K562 (cell line): ENCODE data around the gene SLC39A11. TPM values are rescaled to one million over a fixed set of nuclear protein-coding genes. Genes with fewer than 3 reads are reported as not detected.
A peak's percentile ranks its signal among the peaks of the same experiment; 100 is the strongest.

ENCODE experiments used
- ATAC-seq: fragments of 200-7000 bp; cut with Tn5 transposase; 3 replicates; pipeline ENCODE4 v1.9.1; 2020; ENCODE audit warnings: moderate library complexity
- BruUV-seq: library from RNA; stranded (reverse); fragments of 400-500 nt; replicated peaks from 2 replicates; lab custom pipeline; 2021; lab: Mats Ljungman, UMichigan
- CTCF ChIA-PET: fragments of 300-600 bp; formaldehyde crosslinking; extraction: SDS; loops from one replicate; lab custom pipeline; 2021; ENCODE audit warnings: low intra/inter-chr PET ratio; lab: Yijun Ruan, JAX
- POLR2A ChIA-PET: fragments of 300-600, 350-650 bp; sonication (Branson Sonifier 250); formaldehyde crosslinking; extraction: SDS; loops from one replicate; lab custom pipeline; 2021; ENCODE audit warnings: antibody characterized with exemption, inconsistent platforms; lab: Yijun Ruan, JAX
- DNase-seq, 4 experiments: peaks; one replicate each; pipeline versions ENCODE4 v3.0.0 to v3.0.0-alpha.2; 2011 to 2018; ENCODE audit warnings: low spot score in 3 of 4, mixed read lengths in 3 of 4; ENCODE audit errors: extremely low read depth in 1 of 4
- FAIRE-seq: peaks from 2 replicates; lab custom pipeline; 2011; peaks lifted over from hg19 to GRCh38; lab: Jason Lieb, UNC
- H2AFZ ChIP-seq: 2 replicates; pipeline ENCODE4 v1.6.0; 2011; ENCODE audit warnings: low read depth, low read length, control low read depth, inconsistent platforms
- H3K27ac ChIP-seq: fragments of 200-600 bp; 3 replicates; pipeline ENCODE4 v1.8.0; 2011; ENCODE audit warnings: low read depth, mild to moderate bottlenecking, control low read depth, inconsistent platforms, low read length, moderate library complexity, mixed read lengths; ENCODE audit errors: extremely low read depth
- H3K27me3 ChIP-seq, 2 experiments: fragments of 300-600 bp in 1 of 2; 2 replicates in 1 of 2; 3 replicates in 1 of 2; pipeline versions ENCODE4 v1.6.0 to v1.8.0; 2011; ENCODE audit warnings: inconsistent platforms in 2 of 2, low read length in 2 of 2, mild to moderate bottlenecking in 1 of 2, mixed read lengths in 1 of 2, moderate library complexity in 1 of 2; ENCODE audit not compliant: control insufficient read depth in 2 of 2, insufficient read depth in 2 of 2
- H3K36me3 ChIP-seq: fragments of 300-600 bp; 3 replicates; pipeline ENCODE4 v1.8.0; 2011; ENCODE audit warnings: mild to moderate bottlenecking, low read length, inconsistent platforms; ENCODE audit not compliant: control insufficient read depth, insufficient read depth
- H3K4me1 ChIP-seq, 2 experiments: fragments of 200-600 bp in 1 of 2; replicated peaks in 1 of 2; 2 replicates in 1 of 2; 3 replicates in 1 of 2; pipeline versions ENCODE4 v1.5.1 to v1.8.0; 2011; ENCODE audit warnings: inconsistent platforms in 2 of 2, low read length in 2 of 2, mild to moderate bottlenecking in 1 of 2, mixed read lengths in 1 of 2, moderate library complexity in 1 of 2; ENCODE audit not compliant: control insufficient read depth in 2 of 2, insufficient read depth in 2 of 2
- H3K4me2 ChIP-seq: 2 replicates; pipeline ENCODE4 v1.6.1; 2011; ENCODE audit warnings: low read length, control low read depth, inconsistent platforms, mixed read lengths; ENCODE audit not compliant: insufficient read depth
- H3K4me3 ChIP-seq: fragments of 200-600 bp; sonication (generic), shearing (Covaris generic); 2 replicates; pipeline ENCODE4 v1.5.1; 2016; ENCODE audit warnings: control low read depth, inconsistent platforms
- H3K79me2 ChIP-seq: fragments of 200-600 bp; 3 replicates; pipeline ENCODE4 v1.8.0; 2011; ENCODE audit warnings: low read length, inconsistent platforms; ENCODE audit not compliant: control insufficient read depth, insufficient read depth
- H3K9ac ChIP-seq, 2 experiments: 2 replicates each; pipeline versions ENCODE4 v1.6.0 to v1.6.1; 2011; ENCODE audit warnings: low read depth in 2 of 2, low read length in 2 of 2, control low read depth in 1 of 2, inconsistent platforms in 1 of 2, mild to moderate bottlenecking in 1 of 2, mixed read lengths in 1 of 2; ENCODE audit not compliant: insufficient read depth in 1 of 2
- H3K9me1 ChIP-seq: one replicate; pipeline ENCODE4 v1.6.0; 2011; ENCODE audit warnings: inconsistent platforms, mild to moderate bottlenecking, low read length, moderate library complexity; ENCODE audit not compliant: control insufficient read depth, insufficient read depth
- H3K9me3 ChIP-seq: replicated peaks from 2 replicates; pipeline ENCODE4 v1.5.1; 2011; ENCODE audit warnings: low read depth, low read length, inconsistent platforms; ENCODE audit not compliant: control insufficient read depth, insufficient read depth
- H4K20me1 ChIP-seq: replicated peaks from 2 replicates; pipeline ENCODE4 v1.6.1; 2011; ENCODE audit warnings: low read length, inconsistent platforms, mixed read lengths; ENCODE audit not compliant: control insufficient read depth, insufficient read depth
- ARID1B ChIP-seq: fragments of 450-650 bp; IDR thresholded peaks from 2 replicates; pipeline ENCODE4 v1.6.1; 2016; ENCODE audit warnings: antibody characterized with exemption, mild to moderate bottlenecking, inconsistent platforms
- CEBPG ChIP-seq, 3 experiments: fragments of 200-800 bp in 1 of 3; sonication (Bioruptor generic) in 1 of 3; sonication (generic) in 1 of 3; formaldehyde crosslinking in 1 of 3; IDR thresholded peaks in 2 of 3; conservative IDR thresholded peaks in 1 of 3; 2 replicates each; pipeline versions ENCODE4 v1.6.1 to v1.8.0; 2016 to 2022; ENCODE audit warnings: missing compliant biosample characterization in 2 of 3, missing genetic modification characterization in 2 of 3, mild to moderate bottlenecking in 1 of 3, missing genetic modification reagents in 1 of 3
- CXXC5 ChIP-seq: fragments of 250-450 bp; sonication (Bioruptor Pico); IDR thresholded peaks from 2 replicates; pipeline ENCODE4 v1.8.0; 2022; ENCODE audit warnings: inconsistent platforms, mild to moderate bottlenecking, moderate library complexity
- EP300 ChIP-seq: IDR thresholded peaks from 2 replicates; pipeline ENCODE4 v1.6.1; 2012; ENCODE audit warnings: low read length, improper control_type of control experiment
- ESRRB ChIP-seq: fragments of 250-450 bp; sonication (Bioruptor Pico); IDR thresholded peaks from 2 replicates; pipeline ENCODE4 v1.5.0; 2020; ENCODE audit warnings: mild to moderate bottlenecking, moderate library complexity, borderline replicate concordance
- FOXM1 ChIP-seq, 2 experiments: fragments of 450-650 bp in 1 of 2; sonication (generic) in 1 of 2; formaldehyde crosslinking in 1 of 2; IDR thresholded peaks; 2 replicates each; pipeline versions ENCODE4 v1.6.1 to v1.9.0; 2017 to 2022; ENCODE audit warnings: low read depth in 2 of 2, mild to moderate bottlenecking in 2 of 2, missing genetic modification reagents in 1 of 2, moderate library complexity in 1 of 2
- FOXO4 ChIP-seq: fragments of 450-650 bp; formaldehyde crosslinking; IDR thresholded peaks from 2 replicates; pipeline ENCODE4 v1.4.0; 2020; ENCODE audit warnings: mild to moderate bottlenecking, moderate library complexity
- HMBOX1 ChIP-seq: sonication (generic); IDR thresholded peaks from 2 replicates; pipeline ENCODE4 v1.6.1; 2016
- KHSRP ChIP-seq: fragments of 450-650 bp; IDR thresholded peaks from 2 replicates; pipeline ENCODE4 v1.6.1; 2017
- NRF1 ChIP-seq, 2 experiments: fragments of 450-650 bp; IDR thresholded peaks in 1 of 2; conservative IDR thresholded peaks in 1 of 2; 2 replicates each; pipeline ENCODE4 v1.6.1; 2014; ENCODE audit warnings: mild to moderate bottlenecking in 2 of 2
- PKNOX1 ChIP-seq: fragments of 450-650 bp; IDR thresholded peaks from 2 replicates; pipeline ENCODE4 v1.6.1; 2016
- PTBP1 ChIP-seq: fragments of 200-400 bp; formaldehyde crosslinking; IDR thresholded peaks from 2 replicates; pipeline ENCODE4 v1.6.1; 2017; ENCODE audit warnings: low read depth, low read length
- RBM14 ChIP-seq: fragments of 200-400 bp; formaldehyde crosslinking; IDR thresholded peaks from 2 replicates; pipeline ENCODE4 v1.6.1; 2018; ENCODE audit warnings: low read depth, mild to moderate bottlenecking, low read length, moderate library complexity, borderline replicate concordance; ENCODE audit not compliant: insufficient read depth
- RCOR1 ChIP-seq, 2 experiments: IDR thresholded peaks; 2 replicates each; pipeline ENCODE4 v1.6.1; 2012; ENCODE audit warnings: low read depth in 2 of 2, low read length in 2 of 2, borderline replicate concordance in 1 of 2, improper control_type of control experiment in 1 of 2
- RFX1 ChIP-seq: fragments of 450-650 bp; IDR thresholded peaks from 2 replicates; pipeline ENCODE4 v1.6.1; 2016; ENCODE audit warnings: mild to moderate bottlenecking, moderate library complexity
- SAFB2 ChIP-seq: fragments of 200-400 bp; formaldehyde crosslinking; IDR thresholded peaks from 2 replicates; pipeline ENCODE4 v1.6.1; 2018; ENCODE audit warnings: borderline replicate concordance, low read length, low read depth, moderate library complexity; ENCODE audit not compliant: severe bottlenecking
- SMARCA4 ChIP-seq: fragments of 450-650 bp; IDR thresholded peaks from 2 replicates; pipeline ENCODE4 v1.6.1; 2016
- TRIM24 ChIP-seq, 2 experiments: fragments of 450-650 bp; IDR thresholded peaks; 2 replicates each; pipeline ENCODE4 v1.6.1; 2016
- ZSCAN32 ChIP-seq: fragments of 450-650 bp; formaldehyde crosslinking; IDR thresholded peaks from 2 replicates; pipeline ENCODE4 v1.4.0; 2020; ENCODE audit warnings: mild to moderate bottlenecking, moderate library complexity
- WGBS: fragments of 100-300 bp; shearing (Covaris generic); methylation state at CpG from one replicate; pipeline ENCODE4 v1.1.6; 2016; ENCODE audit warnings: low coverage, mixed read lengths; ENCODE audit not compliant: insufficient coverage; ENCODE audit errors: missing lambda C conversion rate; 5-methylcytosine and 5-hydroxymethylcytosine counted together
- in situ Hi-C: fragments of 300-500 bp; cut with MboI; formaldehyde crosslinking; loops from 4 replicates; pipeline ENCODE4 v1.15.0; 2018; ENCODE audit warnings: inconsistent platforms, mixed read lengths
- intact Hi-C: fragments of 100-400 bp; cut with micrococcal nuclease; formaldehyde crosslinking; loops from 2 replicates; pipeline ENCODE4 v1.14.2; 2022
- polyA plus RNA-seq, 8 experiments: library from polyadenylated mRNA; depleted of rRNA in 4 of 8; stranded (reverse) in 5 of 8; unstranded in 3 of 8; fragments of >200 nt; fragmentation: Nextera tagmentation in 2 of 8; fragmentation: Illumina TruSeq in 1 of 8; extraction: Ambion mirVana in 2 of 8; extraction: Trizol in 1 of 8; gene quantifications; 2 replicates each; pipeline versions ENCODE4 v1.2.1 to v1.2.3, GENCODE V29; 2011 to 2014; ENCODE audit warnings: inconsistent platforms in 1 of 8, missing spikeins in 1 of 8
- total RNA-seq, 7 experiments: library from RNA; depleted of rRNA in 6 of 7; stranded (reverse); fragments of >200 nt in 6 of 7; fragmentation: Illumina TruSeq in 2 of 7; extraction: Trizol in 2 of 7; gene quantifications; 2 replicates each; pipeline versions ENCODE4 v1.2.1 to v1.2.3, GENCODE V29; 2011 to 2021; ENCODE audit warnings: low replicate concordance in 1 of 7

Gene SLC39A11
- total and polyA plus RNA-seq, 9 of the 15 experiments (the other 6 are each of a cell fraction or from before 2014, with no cell fraction given), result 10.5 to 26.4 (median 13.4) TPM

GRCh38 chr17:72997559-72997958, 94.9 kb downstream of the SLC39A11 start:
- CTCF ChIA-PET, result no interaction called here
- Histone ChIP-seq H3K9me3 (no peaks in the 10 kb centered on the region; the same call in 1 of the 2 replicates), H3K4me3 (no peak overlapping the region), H3K27ac (no peak overlapping the region), H3K4me1 (peaks cover 0 to 21% of the 10 kb centered on the region in 2 experiments; a peak in 4 of 5 replicates), H3K36me3 (no peaks in the 10 kb centered on the region), H3K9ac (no peak overlapping the region), H3K4me2 (no peak overlapping the region), H3K9me1 (no peaks in the 10 kb centered on the region), H4K20me1 (no peaks in the 10 kb centered on the region), H3K27me3 (no peaks in the 10 kb centered on the region), H2AFZ (no peak overlapping the region), H3K79me2 (no peaks in the 10 kb centered on the region)
- no peak for ATAC-seq
- intact Hi-C loops (no loop called here), in situ Hi-C loops (loop anchor here (10.0 kb wide), 1 partner anchor 157 kb away; no protein-coding TSS in a partner anchor)
- POLR2A ChIA-PET, result no interaction called here
- no peak for DNase-seq
- BruUV-seq, result no TSS peak
- FAIRE-seq, result peak; percentile 19
- WGBS, result 7% methylated on average over 6 of the region's 6 CpGs
- TF ChIP-seq PKNOX1 (peak; percentile 73), ZSCAN32 (CRISPR knock-in tag) (peak; percentile 46; the same call in 1 of the 2 replicates), NRF1 (conservative IDR thresholded peaks at IDR 0.05 in 1 of 2, IDR thresholded peaks at IDR 0.05 in 1 of 2) (peak; percentile 78 to 81), HMBOX1 (peak; percentile 89), KHSRP (no peak), CEBPG (CRISPR knock-in tag; IDR thresholded peaks at IDR 0.05) (no peak), CEBPG (tag; conservative IDR thresholded peaks at IDR 0.05 in 1 of 2, IDR thresholded peaks at IDR 0.05 in 1 of 2) (peak; percentile 70 to 75), RFX1 (peak; percentile 56), FOXM1 (IDR thresholded peaks at IDR 0.05; ENCODE audit: low read depth) (peak; percentile 72; the same call in 1 of the 2 replicates), FOXM1 (CRISPR knock-in tag; IDR thresholded peaks at IDR 0.05; ENCODE audit: low read depth) (no peak), ARID1B (0 out of 2 replicates have a peak, but pooled peaks have one; percentile 33), EP300 (peak; percentile 57; the same call in 1 of the 2 replicates), CXXC5 (0 out of 2 replicates have a peak, but pooled peaks have one; percentile 42), TRIM24 (IDR thresholded peaks at IDR 0.05) (0 out of 4 replicates have a peak, but pooled peaks of 1 of the 2 experiments have one; percentile 23), ESRRB (CRISPR knock-in tag) (no peak), FOXO4 (CRISPR knock-in tag) (no peak), RCOR1 (IDR thresholded peaks at IDR 0.05; ENCODE audit: borderline replicate concordance in 1 of 2, low read depth in 2 of 2, low read length in 2 of 2) (0 out of 4 replicates have a peak, but pooled peaks of 1 of the 2 experiments have one; percentile 16), PTBP1 (no peak), SAFB2 (no peak), SMARCA4 (0 out of 2 replicates have a peak, but pooled peaks have one; percentile 20), RBM14 (no peak)
